ENCODE measurements around the gene ACRV1.

GRCh38 chr11:125662689-125663088, 18.0 kb downstream of the ACRV1 start:
- TF ChIP-seq CTCF (conservative IDR thresholded peaks at IDR 0.05) (no peak), ZFX (IDR thresholded peaks at IDR 0.05) (no peak)

Measured in C4-2B (cell line).